GM12878 (cell line): Measurements from ENCODE around the gene GALNT15.

Source experiments
- CEBPB ChIP-seq, 2 experiments: fragments of 150-350 bp in 1 of 2; IDR thresholded peaks; 2 replicates each; pipeline ENCODE4 v1.6.1; 2012 to 2014; ENCODE audit warnings: low read depth in 2 of 2, low read length in 2 of 2, borderline replicate concordance in 1 of 2, inconsistent platforms in 1 of 2
- TF ChIP-seq, protein P1 (sequence below): IDR thresholded peaks from 2 replicates; pipeline ENCODE4 v1.6.1; 2011; ENCODE audit warnings: low read depth, low read length, improper control_type of control experiment, borderline replicate concordance

- no peak for TF ChIP-seq CEBPB (IDR thresholded peaks at IDR 0.05; ENCODE audit: borderline replicate concordance in 1 of 2, low read depth in 2 of 2, low read length in 2 of 2)
- TF ChIP-seq, protein P1, sequence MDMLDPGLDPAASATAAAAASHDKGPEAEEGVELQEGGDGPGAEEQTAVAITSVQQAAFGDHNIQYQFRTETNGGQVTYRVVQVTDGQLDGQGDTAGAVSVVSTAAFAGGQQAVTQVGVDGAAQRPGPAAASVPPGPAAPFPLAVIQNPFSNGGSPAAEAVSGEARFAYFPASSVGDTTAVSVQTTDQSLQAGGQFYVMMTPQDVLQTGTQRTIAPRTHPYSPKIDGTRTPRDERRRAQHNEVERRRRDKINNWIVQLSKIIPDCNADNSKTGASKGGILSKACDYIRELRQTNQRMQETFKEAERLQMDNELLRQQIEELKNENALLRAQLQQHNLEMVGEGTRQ, result no peak
Observed at GRCh38 chr3:16179771-16180736, 5.6 kb downstream of the GALNT15 start.
